Keratinocyte (primary cell): Measurements from ENCODE around the gene ZBTB48. TPM values are rescaled to one million over a fixed set of nuclear protein-coding genes. Genes with fewer than 3 reads are reported as not detected.

Experiments
- DNase-seq: peaks from one replicate; pipeline ENCODE4 v3.0.0-alpha.2; 2011; ENCODE audit warnings: low read depth, missing footprints, low spot score
- FAIRE-seq: peaks from 2 replicates; lab custom pipeline; 2011; peaks lifted over from hg19 to GRCh38; lab: Jason Lieb, UNC
- H2AFZ ChIP-seq: 2 replicates; pipeline ENCODE4 v1.6.0; 2012; ENCODE audit warnings: low read length, control low read depth, inconsistent platforms; ENCODE audit not compliant: control insufficient read depth
- H3K27ac ChIP-seq: 2 replicates; pipeline ENCODE4 v1.5.1; 2011; ENCODE audit warnings: low read length; ENCODE audit not compliant: control insufficient read depth, insufficient read depth
- H3K27me3 ChIP-seq: 3 replicates; pipeline ENCODE4 v1.6.0; 2011; ENCODE audit warnings: low read length; ENCODE audit not compliant: control insufficient read depth, insufficient read depth; ENCODE audit errors: extremely low read depth
- H3K36me3 ChIP-seq, 2 experiments: 2 replicates in 1 of 2; 3 replicates in 1 of 2; pipeline ENCODE4 v1.5.1; 2011; ENCODE audit warnings: low read length in 2 of 2, mild to moderate bottlenecking in 1 of 2; ENCODE audit not compliant: control insufficient read depth in 2 of 2, insufficient read depth in 2 of 2; ENCODE audit errors: extremely low read depth in 1 of 2
- H3K4me1 ChIP-seq: 3 replicates; pipeline ENCODE4 v1.5.1; 2011; ENCODE audit warnings: low read length; ENCODE audit not compliant: control insufficient read depth, insufficient read depth; ENCODE audit errors: extremely low read depth
- H3K4me2 ChIP-seq: 3 replicates; pipeline ENCODE4 v1.6.0; 2011; ENCODE audit warnings: low read depth, low read length; ENCODE audit not compliant: control insufficient read depth, insufficient read depth; ENCODE audit errors: extremely low read depth
- H3K4me3 ChIP-seq, 3 experiments: fragments of 200-600 bp in 1 of 3; sonication (generic) in 1 of 3; 2 replicates in 2 of 3; 3 replicates in 1 of 3; pipeline ENCODE4 v1.5.1; 2011 to 2016; ENCODE audit warnings: low read length in 3 of 3, mild to moderate bottlenecking in 3 of 3, control low read depth in 2 of 3, inconsistent platforms in 1 of 3, low read depth in 1 of 3, mixed read lengths in 1 of 3, mixed run types in 1 of 3, moderate library complexity in 1 of 3; ENCODE audit not compliant: control insufficient read depth in 2 of 3, insufficient read depth in 2 of 3; ENCODE audit errors: extremely low read depth in 1 of 3
- H3K79me2 ChIP-seq: 2 replicates; pipeline ENCODE4 v1.6.0; 2012; ENCODE audit warnings: low read length; ENCODE audit not compliant: control insufficient read depth, insufficient read depth
- H3K9ac ChIP-seq: 3 replicates; pipeline ENCODE4 v1.6.0; 2011; ENCODE audit warnings: low read length; ENCODE audit not compliant: control insufficient read depth, insufficient read depth; ENCODE audit errors: extremely low read depth
- H3K9me1 ChIP-seq: 3 replicates; pipeline ENCODE4 v1.6.0; 2011; ENCODE audit warnings: low read length; ENCODE audit not compliant: control insufficient read depth, insufficient read depth; ENCODE audit errors: extremely low read depth
- H3K9me3 ChIP-seq: 2 replicates; pipeline ENCODE4 v1.5.1; 2012; ENCODE audit warnings: low read depth, low read length; ENCODE audit not compliant: control insufficient read depth
- H4K20me1 ChIP-seq: 3 replicates; pipeline ENCODE4 v1.6.0; 2011; ENCODE audit warnings: low read length; ENCODE audit not compliant: control insufficient read depth, insufficient read depth; ENCODE audit errors: extremely low read depth
- EZH2 ChIP-seq: IDR thresholded peaks from one replicate; pipeline ENCODE4 v1.6.1; 2012; ENCODE audit warnings: inconsistent platforms, mild to moderate bottlenecking, low read length, moderate library complexity
- dilution Hi-C: fragments of 300-500 bp; cut with MboI; formaldehyde crosslinking; loops from one replicate; pipeline ENCODE4 v1.7.0; 2020; ENCODE audit warnings: low sequenced_read_pairs; ENCODE audit not compliant: extremely low pct_ligation_motif_present
- polyA plus RNA-seq, 5 experiments: library from polyadenylated mRNA; depleted of rRNA in 3 of 5; stranded (reverse) in 3 of 5; stranded (forward) in 1 of 5; unstranded in 1 of 5; fragments of >200 nt; gene quantifications; 1 replicate in 1 of 5; 2 replicates in 3 of 5; 3 replicates in 1 of 5; pipeline versions ENCODE4 v1.2.1 to v1.2.3, GENCODE V29; 2011 to 2012; ENCODE audit warnings: missing spikeins in 2 of 5, low read depth in 1 of 5, low replicate concordance in 1 of 5
- TF ChIP-seq, protein P1 (sequence below), 3 experiments: IDR thresholded peaks in 1 of 3; conservative IDR thresholded peaks in 1 of 3; optimal IDR thresholded peaks in 1 of 3; 2 replicates in 2 of 3; 3 replicates in 1 of 3; pipeline versions ENCODE3 to v1.5.1; 2011; ENCODE audit warnings: low read length in 3 of 3, mild to moderate bottlenecking in 3 of 3, moderate library complexity in 2 of 3, control low read depth in 1 of 3, inconsistent platforms in 1 of 3; ENCODE audit not compliant: insufficient read depth in 2 of 3; ENCODE audit errors: extremely low read depth in 1 of 3

ZBTB48 gene
- polyA plus RNA-seq, 1 donor (not counting 4 experiments of a cell fraction or from before 2014, with no cell fraction given) = 10.9 TPM

GRCh38 chr1:6574818-6575217, 5.0 kb upstream of the ZBTB48 start:
- no peaks in the 10 kb centered on the region for H3K9me1 ChIP-seq
- peaks cover 8% of the 10 kb centered on the region for H3K27me3 ChIP-seq
- no peak overlapping the region for H3K9ac ChIP-seq
- FAIRE-seq = no peak
- no peak overlapping the region for H3K4me3 ChIP-seq
- no peaks in the 10 kb centered on the region for H4K20me1 ChIP-seq
- no peak overlapping the region for H2AFZ ChIP-seq
- TF ChIP-seq, protein P1, sequence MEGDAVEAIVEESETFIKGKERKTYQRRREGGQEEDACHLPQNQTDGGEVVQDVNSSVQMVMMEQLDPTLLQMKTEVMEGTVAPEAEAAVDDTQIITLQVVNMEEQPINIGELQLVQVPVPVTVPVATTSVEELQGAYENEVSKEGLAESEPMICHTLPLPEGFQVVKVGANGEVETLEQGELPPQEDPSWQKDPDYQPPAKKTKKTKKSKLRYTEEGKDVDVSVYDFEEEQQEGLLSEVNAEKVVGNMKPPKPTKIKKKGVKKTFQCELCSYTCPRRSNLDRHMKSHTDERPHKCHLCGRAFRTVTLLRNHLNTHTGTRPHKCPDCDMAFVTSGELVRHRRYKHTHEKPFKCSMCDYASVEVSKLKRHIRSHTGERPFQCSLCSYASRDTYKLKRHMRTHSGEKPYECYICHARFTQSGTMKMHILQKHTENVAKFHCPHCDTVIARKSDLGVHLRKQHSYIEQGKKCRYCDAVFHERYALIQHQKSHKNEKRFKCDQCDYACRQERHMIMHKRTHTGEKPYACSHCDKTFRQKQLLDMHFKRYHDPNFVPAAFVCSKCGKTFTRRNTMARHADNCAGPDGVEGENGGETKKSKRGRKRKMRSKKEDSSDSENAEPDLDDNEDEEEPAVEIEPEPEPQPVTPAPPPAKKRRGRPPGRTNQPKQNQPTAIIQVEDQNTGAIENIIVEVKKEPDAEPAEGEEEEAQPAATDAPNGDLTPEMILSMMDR (optimal IDR thresholded peaks at IDR 0.05 in 1 of 3, IDR thresholded peaks at IDR 0.05 in 1 of 3, conservative IDR thresholded peaks at IDR 0.05 in 1 of 3; ENCODE audit: extremely low read depth in 1 of 3, insufficient read depth in 2 of 3, low read length in 3 of 3) = no peak
- TF ChIP-seq EZH2 = no peak
- H3K9me3 ChIP-seq = no peaks in the 10 kb centered on the region
- peaks cover 7% of the 10 kb centered on the region for H3K4me1 ChIP-seq
- no peaks in the 10 kb centered on the region for H3K79me2 ChIP-seq
- dilution Hi-C loops = no loop called here
- H3K27ac ChIP-seq = no peak overlapping the region
- H3K36me3 ChIP-seq = no peaks in the 10 kb centered on the region
- DNase-seq = no peak
- H3K4me2 ChIP-seq = no peak overlapping the region

GRCh38 chr1:6577831-6578525, 1.8 kb upstream of the ZBTB48 start:
- Histone ChIP-seq H3K4me3 (no peak overlapping the region), H4K20me1 (no peaks in the 10 kb centered on the region), H3K9me1 (peaks cover 2% of the 10 kb centered on the region), H3K27ac (no peak overlapping the region), H3K4me1 (peaks cover 26% of the 10 kb centered on the region), H3K79me2 (peaks cover 18% of the 10 kb centered on the region), H3K9ac (no peak overlapping the region), H3K27me3 (no peaks in the 10 kb centered on the region), H2AFZ (no peak overlapping the region), H3K9me3 (no peaks in the 10 kb centered on the region), H3K36me3 (peaks cover 0 to 3% of the 10 kb centered on the region in 2 experiments), H3K4me2 (no peak overlapping the region)
- no peak for TF ChIP-seq EZH2
- TF ChIP-seq, protein P1 (optimal IDR thresholded peaks at IDR 0.05 in 1 of 3, IDR thresholded peaks at IDR 0.05 in 1 of 3, conservative IDR thresholded peaks at IDR 0.05 in 1 of 3; ENCODE audit: extremely low read depth in 1 of 3, insufficient read depth in 2 of 3, low read length in 3 of 3) = no peak
- dilution Hi-C loops = no loop called here
- DNase-seq (no peak), FAIRE-seq (no peak)
